GM12878 (cell line): ENCODE data around the gene VPS52. TPM values are rescaled to one million over a fixed set of nuclear protein-coding genes. Genes with fewer than 3 reads are reported as not detected.

Experiments used
- BMI1 ChIP-seq: fragments of 450-650 bp; IDR thresholded peaks from 2 replicates; pipeline ENCODE4 v1.6.1; 2016; ENCODE audit warnings: mild to moderate bottlenecking, moderate library complexity, borderline replicate concordance
- BRCA1 ChIP-seq: IDR thresholded peaks from 2 replicates; pipeline ENCODE4 v1.6.1; 2011; ENCODE audit warnings: low read depth, low read length, improper control_type of control experiment
- CHD2 ChIP-seq: IDR thresholded peaks from 2 replicates; pipeline ENCODE4 v1.6.1; 2011; ENCODE audit warnings: low read depth, low read length, improper control_type of control experiment, borderline replicate concordance
- E4F1 ChIP-seq: fragments of 450-650 bp; IDR thresholded peaks from 2 replicates; pipeline ENCODE4 v1.6.1; 2018; ENCODE audit warnings: borderline replicate concordance, mild to moderate bottlenecking; ENCODE audit not compliant: partially characterized antibody
- FOXK2 ChIP-seq: fragments of 450-650 bp; IDR thresholded peaks from 2 replicates; pipeline ENCODE4 v1.6.1; 2017; ENCODE audit warnings: mild to moderate bottlenecking, moderate library complexity
- MLLT1 ChIP-seq: fragments of 450-650 bp; IDR thresholded peaks from 2 replicates; pipeline ENCODE4 v1.6.1; 2016; ENCODE audit warnings: mild to moderate bottlenecking
- MXI1 ChIP-seq: fragments of 150-350 bp; IDR thresholded peaks from 2 replicates; pipeline ENCODE4 v1.6.1; 2011; ENCODE audit warnings: low read depth, mild to moderate bottlenecking, inconsistent platforms, low read length, improper control_type of control experiment
- NFYA ChIP-seq: IDR thresholded peaks from 2 replicates; pipeline ENCODE4 v1.6.1; 2011; ENCODE audit warnings: low read depth, mild to moderate bottlenecking, low read length, improper control_type of control experiment, borderline replicate concordance
- POLR2A ChIP-seq: IDR thresholded peaks from 2 replicates; pipeline ENCODE4 v1.6.1; 2011; ENCODE audit warnings: low read depth, mild to moderate bottlenecking, low read length
- POLR2AphosphoS2 ChIP-seq: IDR thresholded peaks from 2 replicates; pipeline ENCODE4 v1.6.1; 2011; ENCODE audit warnings: low read depth, mild to moderate bottlenecking, low read length, improper control_type of control experiment, moderate library complexity
- RAD21 ChIP-seq: IDR thresholded peaks from 2 replicates; pipeline ENCODE4 v1.6.1; 2011; ENCODE audit warnings: mild to moderate bottlenecking, low read depth, low read length, moderate library complexity; ENCODE audit not compliant: insufficient read depth
- RBBP5 ChIP-seq: fragments of 200-600 bp; sonication (generic); conservative IDR thresholded peaks from 2 replicates; pipeline ENCODE4 v1.6.1; 2016
- RCOR1 ChIP-seq: conservative IDR thresholded peaks from 2 replicates; pipeline ENCODE4 v1.6.1; 2012; ENCODE audit warnings: low read depth, low read length, improper control_type of control experiment
- RUNX3 ChIP-seq: IDR thresholded peaks from 2 replicates; pipeline ENCODE4 v1.6.1; 2012; ENCODE audit warnings: low read length, inconsistent platforms
- SP1 ChIP-seq: IDR thresholded peaks from one replicate; pipeline ENCODE4 v1.6.1; 2011; ENCODE audit warnings: low read depth, low read length
- TAF1 ChIP-seq: IDR thresholded peaks from 2 replicates; pipeline ENCODE4 v1.6.1; 2011; ENCODE audit warnings: mild to moderate bottlenecking, low read depth, low read length, borderline replicate concordance
- TBL1XR1 ChIP-seq: IDR thresholded peaks from 2 replicates; pipeline ENCODE4 v1.6.1; 2012; ENCODE audit warnings: low read depth, low read length, improper control_type of control experiment
- TCF3 ChIP-seq: IDR thresholded peaks from 2 replicates; pipeline ENCODE4 v1.6.1; 2012; ENCODE audit warnings: low read depth, mild to moderate bottlenecking, low read length, borderline replicate concordance; ENCODE audit not compliant: insufficient read depth
- YBX1 ChIP-seq: fragments of 450-650 bp; IDR thresholded peaks from 2 replicates; pipeline ENCODE4 v1.6.1; 2016; ENCODE audit warnings: antibody characterized with exemption
- ZNF207 ChIP-seq: fragments of 450-650 bp; IDR thresholded peaks from 2 replicates; pipeline ENCODE4 v1.6.1; 2014; ENCODE audit warnings: antibody characterized with exemption, mild to moderate bottlenecking, borderline replicate concordance
- ZNF24 ChIP-seq: fragments of 450-650 bp; IDR thresholded peaks from 2 replicates; pipeline ENCODE4 v1.6.1; 2017; ENCODE audit warnings: antibody characterized with exemption, mild to moderate bottlenecking
- ZNF274 ChIP-seq: IDR thresholded peaks from one replicate; pipeline ENCODE4 v1.8.0; 2011; ENCODE audit not compliant: insufficient read length, insufficient read depth
- ZNF687 ChIP-seq: fragments of 450-650 bp; IDR thresholded peaks from 2 replicates; pipeline ENCODE4 v1.6.1; 2017; ENCODE audit warnings: mild to moderate bottlenecking, moderate library complexity
- polyA plus RNA-seq, 11 experiments: library from polyadenylated mRNA; depleted of rRNA in 4 of 11; unstranded in 6 of 11; stranded (reverse) in 5 of 11; fragments of >200 nt; fragmentation: Nextera tagmentation in 4 of 11; fragmentation: Illumina TruSeq in 1 of 11; extraction: Ambion mirVana in 4 of 11; extraction: Trizol in 1 of 11; gene quantifications; 1 replicate in 1 of 11; 2 replicates in 10 of 11; pipeline versions ENCODE4 v1.2.1 to v1.2.3, GENCODE V29; 2011 to 2016; ENCODE audit warnings: inconsistent platforms in 2 of 11, missing spikeins in 2 of 11, low read depth in 1 of 11
- total RNA-seq, 4 experiments: library from RNA; depleted of rRNA in 3 of 4; stranded (reverse); fragments of >200 nt in 3 of 4; fragmentation: Illumina TruSeq in 1 of 4; extraction: Trizol in 1 of 4; gene quantifications; 2 replicates each; pipeline versions ENCODE4 v1.2.1 to v1.2.3, GENCODE V29; 2013 to 2021

The VPS52 gene
- total and polyA plus RNA-seq, 10 of the 15 experiments (the other 5 are each of a cell fraction or from before 2014, with no cell fraction given), result 11.3 to 52.7 (median 36.7) TPM

GRCh38 chr6:33299237-33299944 is 27.7 kb upstream of the VPS52 start (continued):
- TF ChIP-seq BRCA1, result no peak
- TF ChIP-seq NFYA, result no peak
- peak; percentile 95 for TF ChIP-seq RUNX3
- TF ChIP-seq TBL1XR1, result peak; percentile 76
- peak; percentile 94 for TF ChIP-seq POLR2A
- TF ChIP-seq E4F1, result peak; percentile 68
- TF ChIP-seq FOXK2, result no peak
- TF ChIP-seq TCF3, result peak; percentile 41; the same call in 1 of the 2 replicates
- peak; percentile 98 for TF ChIP-seq POLR2AphosphoS2
- TF ChIP-seq RAD21, result no peak
- no peak; the same call in 1 of the 2 replicates for TF ChIP-seq RCOR1
- no peak for TF ChIP-seq ZNF24
- TF ChIP-seq CHD2, result no peak
- peak; percentile 13; the same call in 1 of the 2 replicates for TF ChIP-seq MXI1
- TF ChIP-seq MLLT1, result peak; percentile 88
- peak; percentile 30 for TF ChIP-seq ZNF687
- TF ChIP-seq TAF1, result peak; percentile 76; the same call in 1 of the 2 replicates
- TF ChIP-seq RBBP5, result no peak
- no peak for TF ChIP-seq BMI1
- no peak for TF ChIP-seq ZNF274
- peak; percentile 81 for TF ChIP-seq ZNF207
- TF ChIP-seq SP1, result peak; percentile 93
- TF ChIP-seq YBX1, result no peak
